Endothelial cell of umbilical vein (primary cell): ENCODE measurements around the gene ISG15. TPM values are rescaled to one million over a fixed set of nuclear protein-coding genes. Genes with fewer than 3 reads are reported as not detected.

Source experiments
- BruUV-seq: library from RNA; stranded (reverse); fragments of 400-500 nt; replicated peaks from 2 replicates; lab custom pipeline; 2021; lab: Mats Ljungman, UMichigan
- CTCF ChIA-PET: fragments of 300-600, 350-600 bp; sonication (Branson Sonifier 250); formaldehyde crosslinking; loops from one replicate; lab custom pipeline; 2021; ENCODE audit warnings: antibody characterized with exemption, inconsistent platforms; lab: Charles Lee
- POLR2A ChIA-PET: fragments of 300-600, 350-600 bp; sonication (Branson Sonifier 250); formaldehyde crosslinking; loops from one replicate; lab custom pipeline; 2021; ENCODE audit warnings: antibody characterized with exemption, inconsistent platforms; lab: Charles Lee
- DNase-seq: peaks from one replicate; pipeline ENCODE4 v3.0.0-alpha.2; 2011; ENCODE audit warnings: low read depth, low spot score
- FAIRE-seq: peaks from 2 replicates; lab custom pipeline; 2011; peaks lifted over from hg19 to GRCh38; lab: Jason Lieb, UNC
- H2AFZ ChIP-seq: 2 replicates; pipeline ENCODE4 v1.6.0; 2012; ENCODE audit warnings: low read depth, low read length, control low read depth, inconsistent platforms
- H3K27ac ChIP-seq: 2 replicates; pipeline ENCODE4 v1.5.1; 2011; ENCODE audit warnings: low read depth, mild to moderate bottlenecking, control low read depth, low read length, moderate library complexity; ENCODE audit not compliant: insufficient read depth
- H3K27me3 ChIP-seq, 2 experiments: 2 replicates each; pipeline versions ENCODE4 v1.6.0 to v1.6.1; 2011; ENCODE audit warnings: low read length in 2 of 2, mixed read lengths in 1 of 2; ENCODE audit not compliant: control insufficient read depth in 2 of 2, insufficient read depth in 2 of 2
- H3K36me3 ChIP-seq, 2 experiments: 2 replicates in 1 of 2; 3 replicates in 1 of 2; pipeline ENCODE4 v1.5.1; 2011; ENCODE audit warnings: low read length in 2 of 2, mild to moderate bottlenecking in 1 of 2, moderate library complexity in 1 of 2; ENCODE audit not compliant: control insufficient read depth in 2 of 2, insufficient read depth in 2 of 2; ENCODE audit errors: extremely low read depth in 1 of 2
- H3K4me1 ChIP-seq: 3 replicates; pipeline ENCODE4 v1.5.1; 2011; ENCODE audit warnings: mild to moderate bottlenecking, low read length; ENCODE audit not compliant: control insufficient read depth, insufficient read depth; ENCODE audit errors: extremely low read depth
- H3K4me2 ChIP-seq: 2 replicates; pipeline ENCODE4 v1.6.1; 2011; ENCODE audit warnings: low read length, control low read depth, mixed read lengths; ENCODE audit not compliant: insufficient read depth
- H3K4me3 ChIP-seq, 3 experiments: fragments of 200-600 bp in 1 of 3; sonication (generic), shearing (Covaris generic) in 1 of 3; replicated peaks in 1 of 3; 2 replicates each; pipeline ENCODE4 v1.5.1; 2011 to 2016; ENCODE audit warnings: control low read depth in 3 of 3, low read length in 3 of 3, mild to moderate bottlenecking in 2 of 3, inconsistent platforms in 1 of 3, low read depth in 1 of 3, moderate library complexity in 1 of 3; ENCODE audit not compliant: insufficient read depth in 1 of 3
- H3K79me2 ChIP-seq: 2 replicates; pipeline ENCODE4 v1.6.0; 2012; ENCODE audit warnings: low read length, inconsistent platforms; ENCODE audit not compliant: control insufficient read depth, insufficient read depth
- H3K9ac ChIP-seq: replicated peaks from 2 replicates; pipeline ENCODE3; 2011; ENCODE audit warnings: low read length, control low read depth; ENCODE audit not compliant: insufficient read depth; ENCODE audit errors: extremely low read depth
- H3K9me1 ChIP-seq: replicated peaks from 3 replicates; pipeline ENCODE4 v1.6.0; 2011; ENCODE audit warnings: mild to moderate bottlenecking, low read length; ENCODE audit not compliant: control insufficient read depth, insufficient read depth; ENCODE audit errors: extremely low read depth
- H3K9me3 ChIP-seq: replicated peaks from 2 replicates; pipeline ENCODE4 v1.5.1; 2012; ENCODE audit warnings: low read length, inconsistent platforms; ENCODE audit not compliant: control insufficient read depth, insufficient read depth
- H4K20me1 ChIP-seq: replicated peaks from 2 replicates; pipeline ENCODE3; 2011; ENCODE audit warnings: mild to moderate bottlenecking, low read length; ENCODE audit not compliant: control insufficient read depth, insufficient read depth; ENCODE audit errors: extremely low read depth
- EZH2 ChIP-seq: IDR thresholded peaks from 2 replicates; pipeline ENCODE4 v1.6.1; 2012; ENCODE audit warnings: borderline replicate concordance, low read depth, mild to moderate bottlenecking, moderate library complexity, low read length, inconsistent platforms; ENCODE audit not compliant: severe bottlenecking
- FOS ChIP-seq: IDR thresholded peaks from 2 replicates; pipeline ENCODE4 v1.6.1; 2011; ENCODE audit warnings: mild to moderate bottlenecking, low read length, moderate library complexity, borderline replicate concordance; ENCODE audit not compliant: insufficient read depth
- GATA2 ChIP-seq: IDR thresholded peaks from 2 replicates; pipeline ENCODE4 v1.7.0; 2011; ENCODE audit warnings: low read depth, mild to moderate bottlenecking, moderate library complexity, mixed read lengths, low read length; ENCODE audit not compliant: insufficient read length, insufficient read depth
- JUN ChIP-seq: IDR thresholded peaks from 2 replicates; pipeline ENCODE4 v1.6.1; 2011; ENCODE audit warnings: borderline replicate concordance, low read depth; ENCODE audit not compliant: insufficient read length, insufficient read depth
- MYC ChIP-seq: IDR thresholded peaks from one replicate; pipeline ENCODE4 v1.6.1; 2011; ENCODE audit warnings: mild to moderate bottlenecking, low read depth, low read length
- POLR2A ChIP-seq: IDR thresholded peaks from 2 replicates; pipeline ENCODE4 v1.6.1; 2012; ENCODE audit warnings: low read depth, mild to moderate bottlenecking, control low read depth, low read length
- POLR2AphosphoS5 ChIP-seq: IDR thresholded peaks from 2 replicates; pipeline ENCODE4 v1.6.1; 2012; ENCODE audit warnings: low read depth, mild to moderate bottlenecking, control low read depth, low read length, moderate library complexity; ENCODE audit not compliant: insufficient read depth
- dilution Hi-C: fragments of 300-500 bp; cut with MboI; formaldehyde crosslinking; loops from one replicate; pipeline ENCODE4 v1.15.0; 2019; ENCODE audit warnings: low sequenced_read_pairs; ENCODE audit not compliant: extremely low pct_ligation_motif_present
- intact Hi-C: fragments of 100-400 bp; cut with micrococcal nuclease; formaldehyde crosslinking; loops from one replicate; pipeline ENCODE4 v1.10.0; 2022
- polyA plus RNA-seq, 4 experiments: library from polyadenylated mRNA; depleted of rRNA in 3 of 4; stranded (reverse) in 3 of 4; unstranded in 1 of 4; fragments of >200 nt; gene quantifications; 2 replicates each; pipeline versions ENCODE4 v1.2.1 to v1.2.3, GENCODE V29; 2011 to 2012; ENCODE audit warnings: missing spikeins in 1 of 4
- total RNA-seq: library from RNA; stranded (reverse); gene quantifications from 2 replicates; pipeline ENCODE4 v1.2.3, GENCODE V29; 2021
- TF ChIP-seq, protein P1 (sequence below), 2 donors: IDR thresholded peaks; 1 replicate in 1 of 2; 2 replicates in 1 of 2; pipeline ENCODE4 v1.5.1; 2011; ENCODE audit warnings: low read length in 2 of 2, mild to moderate bottlenecking in 2 of 2, moderate library complexity in 2 of 2, control low read depth in 1 of 2, inconsistent platforms in 1 of 2, low read depth in 1 of 2; ENCODE audit not compliant: insufficient read depth in 1 of 2; ENCODE audit errors: extremely low read depth in 1 of 2
- TF ChIP-seq, protein P2 (sequence below): IDR thresholded peaks from 2 replicates; pipeline ENCODE4 v1.6.1; 2011; ENCODE audit not compliant: insufficient read depth, insufficient read length

Gene ISG15
- total and polyA plus RNA-seq, 2 donors (not counting 3 experiments of a cell fraction or from before 2014, with no cell fraction given) = 44.6 to 154 TPM

DNA sequence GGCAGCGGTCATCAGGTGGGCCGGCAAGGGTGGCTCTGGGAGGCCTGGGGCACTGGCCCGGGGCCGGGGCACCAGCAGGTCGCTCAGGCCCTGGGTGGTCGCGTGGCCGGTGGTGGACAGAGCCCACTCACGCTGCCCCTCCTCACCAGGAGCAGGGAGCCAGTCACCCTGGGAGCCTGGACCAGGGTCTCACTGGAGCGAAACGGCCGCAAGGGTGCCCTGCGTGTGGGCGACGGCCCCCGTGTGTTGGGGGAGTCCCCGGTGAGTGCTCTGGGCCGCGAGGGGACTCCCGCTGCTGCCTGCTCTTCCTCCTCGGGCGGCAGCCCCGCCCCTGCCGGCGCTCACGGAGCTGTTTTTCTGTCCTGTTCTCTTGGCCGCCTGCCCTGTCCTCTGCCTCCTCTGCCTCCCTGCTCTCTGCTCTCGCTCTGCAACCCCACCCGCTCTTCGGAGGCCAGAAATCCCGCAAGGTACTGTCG lies 37.3 kb downstream of the ISG15 start:
- no peak overlapping the region for H3K4me3 ChIP-seq
- no peaks in the 10 kb centered on the region for H4K20me1 ChIP-seq
- H2AFZ ChIP-seq = no peak overlapping the region
- H3K79me2 ChIP-seq = no peaks in the 10 kb centered on the region
- ChIA-PET CTCF (no interaction called here), POLR2A (no interaction called here)
- no peak for FAIRE-seq
- TF ChIP-seq, protein P1, sequence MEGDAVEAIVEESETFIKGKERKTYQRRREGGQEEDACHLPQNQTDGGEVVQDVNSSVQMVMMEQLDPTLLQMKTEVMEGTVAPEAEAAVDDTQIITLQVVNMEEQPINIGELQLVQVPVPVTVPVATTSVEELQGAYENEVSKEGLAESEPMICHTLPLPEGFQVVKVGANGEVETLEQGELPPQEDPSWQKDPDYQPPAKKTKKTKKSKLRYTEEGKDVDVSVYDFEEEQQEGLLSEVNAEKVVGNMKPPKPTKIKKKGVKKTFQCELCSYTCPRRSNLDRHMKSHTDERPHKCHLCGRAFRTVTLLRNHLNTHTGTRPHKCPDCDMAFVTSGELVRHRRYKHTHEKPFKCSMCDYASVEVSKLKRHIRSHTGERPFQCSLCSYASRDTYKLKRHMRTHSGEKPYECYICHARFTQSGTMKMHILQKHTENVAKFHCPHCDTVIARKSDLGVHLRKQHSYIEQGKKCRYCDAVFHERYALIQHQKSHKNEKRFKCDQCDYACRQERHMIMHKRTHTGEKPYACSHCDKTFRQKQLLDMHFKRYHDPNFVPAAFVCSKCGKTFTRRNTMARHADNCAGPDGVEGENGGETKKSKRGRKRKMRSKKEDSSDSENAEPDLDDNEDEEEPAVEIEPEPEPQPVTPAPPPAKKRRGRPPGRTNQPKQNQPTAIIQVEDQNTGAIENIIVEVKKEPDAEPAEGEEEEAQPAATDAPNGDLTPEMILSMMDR (IDR thresholded peaks at IDR 0.05; ENCODE audit: extremely low read depth in 1 of 2, insufficient read depth in 1 of 2, low read depth in 1 of 2, low read length in 2 of 2) = no peak
- TF ChIP-seq, protein P2, sequence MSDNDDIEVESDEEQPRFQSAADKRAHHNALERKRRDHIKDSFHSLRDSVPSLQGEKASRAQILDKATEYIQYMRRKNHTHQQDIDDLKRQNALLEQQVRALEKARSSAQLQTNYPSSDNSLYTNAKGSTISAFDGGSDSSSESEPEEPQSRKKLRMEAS = no peak
- TF ChIP-seq POLR2AphosphoS5 = no peak
- no peak for TF ChIP-seq POLR2A
- TF ChIP-seq FOS = no peak
- TF ChIP-seq EZH2 = no peak
- TF ChIP-seq JUN = no peak
- no peak for TF ChIP-seq MYC
- TF ChIP-seq GATA2 = no peak
- H3K9me1 ChIP-seq = no peaks in the 10 kb centered on the region
- intact Hi-C loops (no loop called here), dilution Hi-C loops (no loop called here)
- H3K27ac ChIP-seq = no peak overlapping the region
- H3K4me1 ChIP-seq = no peaks in the 10 kb centered on the region
- no peak overlapping the region for H3K9ac ChIP-seq
- no peak for DNase-seq
- no peak overlapping the region for H3K4me2 ChIP-seq
- no peaks in the 10 kb centered on the region for H3K9me3 ChIP-seq
- H3K36me3 ChIP-seq = peaks cover 0 to 23% of the 10 kb centered on the region in 2 experiments
- H3K27me3 ChIP-seq = no peaks in the 10 kb centered on the region
- no TSS peak for BruUV-seq
